ENCODE data around the gene MT1H.

MT1H gene

DNA sequence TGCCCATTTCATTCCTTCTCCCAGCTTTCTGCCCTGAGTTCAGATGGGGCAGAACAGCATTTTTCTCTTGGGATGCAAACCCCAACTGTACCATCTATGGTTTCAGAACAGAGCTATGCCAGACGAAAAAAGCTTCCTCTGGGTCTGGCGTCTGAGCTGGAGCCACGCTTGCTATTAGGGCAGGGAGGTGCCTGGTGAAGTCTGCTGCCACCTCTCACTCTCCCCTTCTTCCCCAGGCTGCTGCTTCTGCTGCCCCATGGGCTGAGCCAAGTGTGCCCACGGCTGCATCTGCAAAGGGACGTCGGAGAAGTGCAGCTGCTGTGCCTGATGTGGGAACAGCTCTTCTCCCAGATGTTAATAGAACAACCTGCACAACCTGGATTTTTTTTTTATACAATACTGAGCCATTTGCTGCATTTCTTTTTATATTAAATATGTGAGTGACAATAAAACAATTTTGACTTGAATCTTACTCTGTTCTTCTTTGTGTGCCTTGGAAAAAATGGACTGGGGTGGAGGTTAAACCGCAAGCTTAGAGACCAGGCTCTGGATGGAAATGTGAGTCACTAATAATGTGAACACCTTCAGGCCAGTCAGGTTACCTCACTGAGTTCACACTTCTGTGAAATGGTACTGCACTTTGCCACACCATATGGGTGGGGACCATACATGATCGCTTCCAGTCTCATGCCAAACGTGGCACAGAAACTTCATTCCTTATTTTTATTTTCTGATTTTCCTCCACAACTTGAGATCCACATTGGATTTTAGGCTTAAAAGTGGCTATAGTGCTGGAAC lies 32.8 kb upstream of the MT1H start:
- no peak for DNase-seq

- DNase-seq: peak; percentile 31
Measured at GRCh38 chr16:56637814-56638750, 31.5 kb upstream of the MT1H start, which contains the start of gene MT1A. MT1A (plus strand) TSS chr16:56638666; CDS start chr16:56638739, 73 bp downstream.

DNA sequence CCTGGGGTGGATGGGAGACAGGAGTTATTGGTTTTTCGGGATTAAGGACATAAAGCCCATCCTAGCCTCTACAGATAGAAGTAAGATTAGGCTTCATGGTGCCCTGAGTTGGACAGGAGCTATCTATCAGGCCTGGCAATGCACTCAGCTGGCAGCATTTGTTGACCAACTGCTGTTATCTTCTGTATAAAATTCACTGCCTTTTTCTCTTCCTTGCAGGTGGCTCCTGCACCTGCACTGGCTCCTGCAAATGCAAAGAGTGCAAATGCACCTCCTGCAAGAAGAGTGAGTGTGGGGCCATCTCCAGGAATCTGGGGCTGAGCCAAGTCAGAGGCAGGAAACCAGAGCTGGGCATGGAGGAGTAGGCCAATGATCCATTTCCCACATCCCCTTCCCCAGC lies 30.6 kb upstream of the MT1H start:
- no peak for DNase-seq

DNA sequence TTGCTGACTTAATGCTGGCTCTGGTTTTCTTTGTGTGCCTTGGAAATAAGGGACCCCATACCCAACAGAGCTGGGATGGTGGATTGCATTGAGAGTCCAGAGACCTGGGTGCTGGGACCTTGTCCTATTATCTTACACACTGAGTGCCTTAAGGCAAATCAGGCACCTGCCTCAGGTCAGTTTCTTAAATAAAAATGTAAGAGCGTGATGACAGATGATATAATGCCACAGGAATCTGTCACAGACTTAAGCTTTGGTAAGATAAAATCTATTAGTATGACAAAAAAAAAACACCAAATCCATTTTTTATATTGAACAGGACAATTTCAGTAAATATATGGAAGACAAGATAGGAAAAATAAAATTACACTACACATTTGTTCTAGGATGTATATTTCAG lies 29.5 kb upstream of the MT1H start:
- no peak for DNase-seq

- DNase-seq: no peak
Measured at GRCh38 chr16:56641166-56641565, 28.4 kb upstream of the MT1H start.

DNA sequence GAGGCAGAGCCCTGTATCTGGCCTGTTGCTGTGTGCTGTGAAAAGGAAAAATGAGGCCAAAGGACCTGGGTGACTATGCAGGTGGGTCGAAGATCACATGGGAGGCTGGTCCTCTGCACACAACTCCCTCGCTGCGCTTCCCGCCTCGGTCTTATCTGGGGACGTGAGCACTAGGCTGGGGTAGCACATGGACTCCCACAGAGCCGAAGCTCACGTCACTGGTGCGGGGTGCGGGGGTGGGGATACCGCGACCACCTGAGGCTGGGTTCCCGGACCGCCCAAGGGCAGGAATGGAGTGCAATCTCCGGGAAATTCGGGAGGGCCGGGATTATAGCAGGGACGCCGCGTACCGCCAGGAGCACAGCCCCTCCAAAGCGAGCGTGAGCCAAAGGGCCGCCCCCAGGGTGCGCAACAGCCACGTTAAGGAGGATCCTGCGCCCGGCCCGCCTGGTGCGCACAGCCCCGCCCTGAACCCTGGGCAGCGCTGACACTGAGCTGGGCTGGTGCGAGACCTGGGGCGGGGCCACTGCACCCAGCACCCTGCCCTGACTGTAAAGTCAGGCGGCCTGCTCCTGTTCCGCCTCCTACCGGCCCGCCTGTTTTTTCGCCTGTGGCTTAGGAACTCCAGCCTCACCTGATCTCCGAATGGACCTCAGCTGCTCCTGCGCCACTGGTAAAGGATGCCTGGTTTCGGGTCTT lies 26.4 kb upstream of the MT1H start:
- DNase-seq: peak; percentile 27

- DNase-seq: no peak
Measured at GRCh38 chr16:56643833-56644232, 25.8 kb upstream of the MT1H start.

DNA sequence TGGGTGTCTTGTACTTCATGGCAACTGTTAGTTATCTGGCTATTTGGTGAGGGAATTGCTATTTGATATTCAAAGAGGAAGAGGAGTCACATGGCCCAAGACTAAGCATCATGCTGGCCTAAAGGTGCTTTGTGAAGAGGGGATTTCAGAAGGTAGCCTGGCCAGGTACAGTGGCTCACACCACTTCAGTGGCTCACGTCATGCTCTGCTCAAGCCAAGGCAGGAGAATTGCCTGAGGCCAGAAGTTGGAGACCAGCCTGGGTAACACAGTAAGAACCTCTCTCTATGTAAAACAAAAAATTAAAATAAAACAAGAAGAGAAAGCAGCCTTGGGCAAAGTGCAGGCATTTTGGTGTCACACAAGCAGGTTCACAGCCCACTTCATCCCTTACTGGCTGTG lies 24.3 kb upstream of the MT1H start:
- no peak for DNase-seq

DNA sequence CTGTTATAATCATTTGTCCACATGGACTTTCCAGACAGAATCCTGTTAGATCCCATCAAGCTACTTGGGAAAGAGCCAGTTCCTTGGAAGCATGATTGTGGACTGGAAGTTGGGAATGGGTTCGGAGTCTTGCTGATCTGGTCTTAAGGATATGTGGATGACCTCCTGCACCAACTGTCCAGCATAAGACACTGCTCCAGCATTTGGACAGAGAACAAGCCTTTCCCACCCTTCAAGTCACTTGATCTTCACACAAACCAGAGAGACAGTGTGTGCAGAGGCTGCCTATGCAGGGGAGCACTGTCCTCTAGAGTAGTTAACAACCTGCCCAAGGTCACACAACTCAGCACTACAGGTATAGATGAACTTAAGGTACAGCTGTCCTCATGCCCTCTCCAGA lies 23.8 kb upstream of the MT1H start:
- no peak for DNase-seq

DNA sequence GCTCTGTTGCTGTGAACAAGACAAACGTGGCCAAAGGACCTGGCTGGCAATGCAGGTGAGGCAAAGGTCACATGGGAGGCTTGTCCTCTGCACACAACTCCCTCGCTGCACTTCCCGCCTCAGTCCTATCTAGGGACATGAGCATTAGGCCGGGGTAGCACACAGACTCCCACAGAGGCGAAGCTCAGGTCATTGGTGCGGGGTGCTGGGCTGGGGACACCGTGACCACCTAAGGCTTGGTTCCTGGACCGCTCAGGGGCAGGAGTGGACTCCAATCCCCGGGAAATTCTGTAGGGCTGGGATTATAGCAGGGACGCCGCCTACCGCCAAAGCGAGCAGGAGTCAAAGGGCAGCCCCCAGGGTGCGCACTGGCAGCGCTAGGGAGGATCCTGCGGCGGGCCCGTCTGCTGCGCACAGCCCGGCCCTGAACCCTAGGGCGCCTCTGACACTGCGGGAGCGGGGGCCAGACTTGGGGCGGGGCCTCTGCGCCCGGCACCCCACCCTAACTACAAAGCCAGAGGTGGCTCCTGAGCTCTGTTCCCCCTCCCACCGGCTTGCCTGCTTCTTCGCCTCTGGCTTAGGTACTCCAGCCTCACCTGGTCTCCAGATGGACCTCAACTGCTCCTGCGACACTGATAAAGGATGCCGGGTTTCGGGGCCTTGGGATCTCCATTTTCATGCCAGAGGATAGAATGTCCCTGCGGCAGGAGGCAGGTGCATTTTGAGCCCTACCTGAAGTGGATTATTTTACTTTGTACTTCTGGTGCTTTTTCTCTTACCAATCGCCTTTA lies 21.8 kb upstream of the MT1H start:
- DNase-seq: no peak

- no peak for DNase-seq
Measured at GRCh38 chr16:56649271-56649670, 20.3 kb upstream of the MT1H start.

DNA sequence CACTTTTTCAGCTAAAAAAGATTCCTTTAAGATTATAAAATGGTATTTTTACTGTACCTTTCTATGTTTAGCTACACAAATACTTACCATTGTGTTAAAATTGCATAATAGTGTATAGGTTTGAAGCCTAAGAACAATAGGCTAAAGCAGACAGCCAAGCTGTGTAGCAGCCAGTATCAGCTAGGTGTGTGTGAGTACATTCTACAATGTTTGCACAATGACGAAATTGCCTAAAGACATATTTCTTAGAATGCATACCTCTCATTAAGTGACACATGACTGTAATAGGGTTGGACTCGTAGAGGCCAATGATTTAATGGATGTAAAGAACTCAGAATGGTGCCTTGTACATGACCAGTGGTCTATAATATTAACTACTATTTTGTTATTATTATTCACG lies 19.8 kb upstream of the MT1H start:
- DNase-seq: no peak

- no peak for DNase-seq
Measured at GRCh38 chr16:56651586-56651985, 18.0 kb upstream of the MT1H start, which contains the start of gene MT1B. MT1B (plus strand) TSS chr16:56651886; CDS start chr16:56651954, 68 bp downstream.

GRCh38 chr16:56652600-56652999 lies 17.0 kb upstream of the MT1H start:
- no peak for DNase-seq

DNA sequence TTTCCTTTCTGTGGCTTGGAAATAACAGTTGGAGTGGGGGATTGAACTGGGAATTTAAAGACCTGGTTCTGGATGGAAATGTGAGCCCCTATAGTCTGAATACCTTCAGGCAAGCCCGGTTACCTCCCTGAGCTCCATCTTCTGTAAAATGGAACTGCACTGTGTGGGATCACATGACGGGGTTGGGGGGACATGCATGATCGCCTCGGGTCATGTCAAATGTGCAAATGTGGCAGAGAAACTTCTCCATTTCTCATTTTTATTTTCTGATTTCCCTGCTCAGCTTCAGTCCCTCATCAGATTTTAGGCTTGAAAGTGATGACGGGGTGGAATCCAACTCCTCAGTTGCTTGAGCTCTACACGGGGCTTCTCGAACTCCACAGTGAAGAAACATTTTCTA lies 16.4 kb upstream of the MT1H start:
- no peak for DNase-seq

GRCh38 chr16:56657555-56658326 lies 11.9 kb upstream of the MT1H start, which contains the start of gene MT1F:
MT1F (plus strand) TSS chr16:56657959; CDS start chr16:56658059, 100 bp downstream.
- DNase-seq: peak; percentile 55

DNA sequence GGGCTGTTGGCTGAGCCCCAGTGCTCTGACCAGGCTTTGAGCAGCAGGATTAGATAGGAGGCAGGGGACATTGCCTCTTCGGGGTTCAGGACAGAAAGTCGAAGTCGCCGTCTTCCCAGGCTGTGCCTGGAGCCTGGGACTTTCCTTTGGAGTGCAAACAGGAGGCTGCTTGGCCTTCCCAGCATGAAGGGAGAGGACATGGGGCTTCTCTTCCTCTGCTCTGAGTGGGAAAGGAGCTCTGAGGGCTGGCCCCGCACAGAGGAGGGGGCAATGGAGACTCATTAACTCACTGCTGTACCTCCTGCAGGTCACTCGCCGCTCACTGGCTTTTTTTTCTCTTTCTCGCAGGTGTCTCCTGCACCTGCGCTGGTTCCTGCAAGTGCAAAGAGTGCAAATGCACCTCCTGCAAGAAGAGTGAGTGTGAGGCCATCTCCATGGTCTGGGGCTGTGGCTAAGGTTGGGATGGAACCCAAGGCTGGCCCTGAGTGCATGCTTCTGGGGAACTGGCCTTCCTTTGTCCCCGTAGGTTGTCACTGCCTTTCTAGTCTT lies 11.2 kb upstream of the MT1H start:
- DNase-seq: no peak

DNA sequence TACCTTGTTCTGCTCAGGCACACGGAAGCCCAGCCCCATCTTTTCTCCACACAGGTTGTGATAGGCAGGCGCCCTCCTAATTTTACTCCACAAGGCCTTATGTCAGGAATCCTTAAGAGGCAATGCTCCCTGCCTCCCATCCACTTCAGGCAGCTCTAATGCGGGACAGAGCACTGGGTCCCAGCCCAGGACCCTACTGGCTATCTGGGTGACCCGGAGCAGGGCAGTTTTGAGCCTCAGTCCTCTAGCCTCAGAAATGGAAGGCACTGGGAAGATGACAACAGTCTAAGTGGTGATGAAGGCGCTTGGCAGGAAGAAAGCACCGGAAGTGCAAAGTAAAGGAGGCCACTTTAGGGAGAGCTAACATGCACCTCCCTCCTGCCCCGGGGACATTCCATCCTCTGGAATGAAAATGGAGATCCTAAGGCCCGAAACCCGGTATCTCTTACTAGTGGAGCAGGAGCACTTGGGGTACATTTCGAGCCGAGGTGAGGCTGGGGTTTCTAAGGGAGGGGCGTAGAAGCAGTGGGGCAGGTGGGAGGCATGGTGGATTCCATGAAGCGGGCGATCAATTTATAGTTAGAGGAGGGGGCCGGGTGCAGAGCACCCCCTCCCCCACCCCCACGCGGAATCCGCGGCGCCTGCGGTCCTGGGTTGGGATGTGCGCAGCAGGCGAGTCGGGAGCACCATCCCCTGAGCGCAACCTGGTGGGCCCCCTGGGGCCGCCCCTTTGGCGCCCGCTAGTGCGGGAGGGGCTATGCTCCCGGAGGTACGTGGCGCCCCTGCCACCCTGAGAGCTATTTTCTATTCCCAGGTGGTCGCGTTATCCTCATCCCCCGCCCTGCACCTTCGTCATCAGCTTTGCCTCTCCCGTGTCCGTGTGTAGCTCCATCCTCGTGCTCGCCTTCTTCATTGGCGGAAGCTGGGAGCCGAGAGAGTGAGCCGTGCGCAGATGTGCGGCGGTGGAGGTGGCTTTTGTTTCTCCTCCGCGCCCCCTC lies 7.0 kb upstream of the MT1H start:
- DNase-seq: peak; percentile 24

GRCh38 chr16:56664506-56664905 lies 5.1 kb upstream of the MT1H start:
- no peak for DNase-seq
